B cell (primary cell): ENCODE results near the gene VARS1. TPM values are rescaled to one million over a fixed set of nuclear protein-coding genes. Genes with fewer than 3 reads are reported as not detected.
"Not testable (repeated sequence)": the region's sequence is repeated elsewhere in the genome, so short reads cannot be mapped to it uniquely, and the experiment has no call there.

Experiments used
- ATAC-seq: fragments of 200-7000 bp; cut with Tn5 transposase; one replicate; pipeline ENCODE4 v1.10.0; 2021; ENCODE audit warnings: low read depth, mild to moderate bottlenecking, moderate number of reproducible peaks, moderate library complexity
- CTCF ChIA-PET: fragments of 350-600 bp; sonication (Branson Sonifier 250); formaldehyde crosslinking; loops from one replicate; lab custom pipeline; 2021; ENCODE audit warnings: antibody characterized with exemption, inconsistent platforms; lab: Charles Lee
- POLR2A ChIA-PET: fragments of 350-600 bp; sonication (Branson Sonifier 250); formaldehyde crosslinking; loops from one replicate; lab custom pipeline; 2021; ENCODE audit warnings: antibody characterized with exemption; lab: Charles Lee
- DNase-seq: peaks from one replicate; pipeline ENCODE4 v3.0.0; 2013
- H2AFZ ChIP-seq: 2 replicates; pipeline ENCODE4 v1.6.1; 2012; ENCODE audit warnings: mild to moderate bottlenecking, low read depth, low read length; ENCODE audit not compliant: insufficient read depth, poor library complexity, severe bottlenecking
- H3K27ac ChIP-seq, 2 donors: 1 replicate in 1 of 2; 2 replicates in 1 of 2; pipeline ENCODE4 v1.5.1; 2012 to 2013; ENCODE audit warnings: low read length in 2 of 2, mild to moderate bottlenecking in 2 of 2, moderate library complexity in 1 of 2
- H3K27me3 ChIP-seq, 4 experiments: fragments of 200-600 bp in 1 of 4; sonication (generic) in 1 of 4; replicated peaks in 1 of 4; 1 replicate in 2 of 4; 2 replicates in 2 of 4; pipeline versions ENCODE4 v1.6.1 to v1.7.0; 2013 to 2016; ENCODE audit warnings: low read length in 3 of 4, mild to moderate bottlenecking in 2 of 4, mixed read lengths in 1 of 4, moderate library complexity in 1 of 4; ENCODE audit not compliant: insufficient read depth in 4 of 4, control insufficient read depth in 3 of 4; ENCODE audit errors: control extremely low read depth in 1 of 4
- H3K36me3 ChIP-seq, 2 experiments: replicated peaks in 1 of 2; 1 replicate in 1 of 2; 2 replicates in 1 of 2; pipeline versions ENCODE4 v1.6.1 to v1.7.1; 2013; ENCODE audit warnings: low read length in 1 of 2; ENCODE audit not compliant: insufficient read depth in 2 of 2, control insufficient read depth in 1 of 2; ENCODE audit errors: control extremely low read depth in 1 of 2, extremely low read depth in 1 of 2
- H3K4me1 ChIP-seq, 2 donors: fragments of 200-600 bp in 1 of 2; sonication (generic) in 1 of 2; 1 replicate in 1 of 2; 2 replicates in 1 of 2; pipeline versions ENCODE4 v1.5.1 to v1.6.1; 2013 to 2017; ENCODE audit warnings: low read length in 2 of 2; ENCODE audit not compliant: control insufficient read depth in 2 of 2, insufficient read depth in 2 of 2
- H3K4me2 ChIP-seq: replicated peaks from 2 replicates; pipeline ENCODE3; 2012; ENCODE audit warnings: mild to moderate bottlenecking, low read depth, low read length; ENCODE audit not compliant: poor library complexity, severe bottlenecking
- H3K4me3 ChIP-seq, 5 experiments: fragments of 200-600 bp in 1 of 5; sonication (generic) in 1 of 5; 1 replicate in 3 of 5; 2 replicates in 2 of 5; pipeline versions ENCODE4 v1.5.1 to v1.7.0; 2011 to 2016; ENCODE audit warnings: low read length in 4 of 5, mild to moderate bottlenecking in 4 of 5, low read depth in 2 of 5, control low read depth in 1 of 5, moderate library complexity in 1 of 5; ENCODE audit not compliant: insufficient read depth in 1 of 5; ENCODE audit errors: control extremely low read depth in 1 of 5, extremely low read depth in 1 of 5
- H3K79me2 ChIP-seq: fragments of 200-600 bp; sonication (generic); one replicate; pipeline ENCODE4 v1.6.0; 2016; ENCODE audit warnings: low read length; ENCODE audit not compliant: control insufficient read depth, insufficient read depth
- H3K9ac ChIP-seq: fragments of 200-600 bp; sonication (generic); 2 replicates; pipeline ENCODE4 v1.6.1; 2017; ENCODE audit warnings: mild to moderate bottlenecking, low read length, moderate library complexity
- H3K9me3 ChIP-seq, 3 donors: one replicate each; pipeline versions ENCODE4 v1.6.1 to v1.7.1; 2013; ENCODE audit warnings: low read length in 2 of 3; ENCODE audit not compliant: control insufficient read depth in 2 of 3, insufficient read depth in 1 of 3; ENCODE audit errors: control extremely low read depth in 1 of 3
- H4K20me1 ChIP-seq: 2 replicates; pipeline ENCODE4 v1.6.0; 2012; ENCODE audit warnings: mild to moderate bottlenecking, low read length; ENCODE audit not compliant: insufficient read depth, control insufficient read depth, poor library complexity, severe bottlenecking
- H3K27ac Mint-ChIP-seq: one replicate; pipeline ENCODE4 v1.8.0; 2021; ENCODE audit warnings: mixed read lengths
- H3K27me3 Mint-ChIP-seq: one replicate; pipeline ENCODE4 v1.8.0; 2021; ENCODE audit warnings: mixed read lengths
- H3K4me1 Mint-ChIP-seq: one replicate; pipeline ENCODE4 v1.8.0; 2021; ENCODE audit warnings: mixed read lengths
- H3K4me3 Mint-ChIP-seq: one replicate; pipeline ENCODE4 v1.8.0; 2021; ENCODE audit warnings: mixed read lengths
- H3K9me3 Mint-ChIP-seq: one replicate; pipeline ENCODE4 v1.8.0; 2022; ENCODE audit warnings: mixed read lengths; ENCODE audit not compliant: insufficient read depth
- CTCF ChIP-seq: fragments of 200-600 bp; IDR thresholded peaks from one replicate; pipeline ENCODE4 v1.8.0; 2022; ENCODE audit warnings: antibody characterized with exemption, mild to moderate bottlenecking
- EZH2 ChIP-seq: IDR thresholded peaks from 2 replicates; pipeline ENCODE4 v1.6.1; 2012; ENCODE audit warnings: borderline replicate concordance, low read depth, mild to moderate bottlenecking, moderate library complexity, low read length; ENCODE audit not compliant: insufficient read depth, poor library complexity, severe bottlenecking
- WGBS: methylation state at CpG from one replicate; pipeline ENCODE4 v1.1.5; 2013; ENCODE audit warnings: missing lambda C conversion rate; ENCODE audit not compliant: insufficient coverage; 5-methylcytosine and 5-hydroxymethylcytosine counted together
- intact Hi-C: fragments of 100-400 bp; cut with micrococcal nuclease; formaldehyde crosslinking; loops from one replicate; pipeline ENCODE4 v1.10.0; 2022
- polyA plus RNA-seq: library from polyadenylated mRNA; depleted of rRNA; stranded (reverse); fragments of >200 nt; gene quantifications from 2 replicates; pipeline ENCODE4 v1.2.3, GENCODE V29; 2012
- total RNA-seq, 2 donors: library from RNA; stranded (reverse); fragments of 120-200 nt in 1 of 2; gene quantifications; 1 replicate in 1 of 2; 2 replicates in 1 of 2; pipeline versions ENCODE4 v1.2.3 to v1.2.4, GENCODE V29; 2013 to 2022

The VARS1 gene
- total and polyA plus RNA-seq, 2 donors (not counting 1 experiment from before 2014, with no cell fraction given): 52.3 to 66.8 TPM

GRCh38 chr6:31805939-31806469 lies 10.5 kb upstream of the VARS1 start:
- Histone ChIP-seq H3K4me2 (peak overlapping the region; percentile 86), H3K79me2 (peaks cover 25% of the 10 kb centered on the region), H3K4me1 (peaks cover 8 to 11% of the 10 kb centered on the region in 2 donors), H3K4me3 (peak overlapping the region; percentile 68 to 84 (median 84)), H4K20me1 (no peaks in the 10 kb centered on the region), H3K36me3 (peaks cover 0 to 4% of the 10 kb centered on the region in 2 experiments), H3K27me3 (no peaks in the 10 kb centered on the region), H3K9ac (peak overlapping the region; percentile 94), H3K9me3 (no peaks in the 10 kb centered on the region), H3K27ac (peak overlapping the region; percentile 77 to 93), H2AFZ (peak overlapping the region; percentile 99)
- intact Hi-C loops: loop anchor here (1.0 to 5.0 kb wide), 4 partner anchors 10 to 184 kb away; partner anchors contain the start of gene PRRC2A
- POLR2A ChIA-PET: interaction anchor here (0.7 to 2.8 kb wide), 9 partner anchors 9 to 103 kb away, joined by 3 to 38 read pairs (median 4); partner anchors contain the start of genes DDAH2, HSPA1A, HSPA1L and VARS1
- Mint-ChIP-seq H3K9me3 (no peaks in the 10 kb centered on the region), H3K4me3 (peak overlapping the region; percentile 87), H3K4me1 (peaks cover 16% of the 10 kb centered on the region), H3K27me3 (no peaks in the 10 kb centered on the region), H3K27ac (peak overlapping the region; percentile 88)
- no peak for DNase-seq
- CTCF ChIA-PET: interaction anchor here (0.6 to 3.3 kb wide), 14 partner anchors 9 to 289 kb away, joined by 3 to 20 read pairs (median 8); partner anchors contain the start of genes ABHD16A, HSPA1A, HSPA1L and MSH5
- ATAC-seq: peak; percentile 9
- TF ChIP-seq CTCF (no peak), EZH2 (no peak)
- 15% methylated on average over 6 of the region's 7 CpGs for WGBS

GRCh38 chr6:31801031-31801927 lies 5.7 kb upstream of the VARS1 start:
- H3K9me3 ChIP-seq, H3K9ac ChIP-seq, H3K4me3 Mint-ChIP-seq, ATAC-seq, H2AFZ ChIP-seq, H3K27ac Mint-ChIP-seq, H3K4me3 ChIP-seq, intact Hi-C loops, H3K27ac ChIP-seq, H3K27me3 Mint-ChIP-seq, H4K20me1 ChIP-seq, H3K9me3 Mint-ChIP-seq, DNase-seq, H3K27me3 ChIP-seq, H3K4me2 ChIP-seq: not testable (repeated sequence)
- peaks cover 0 to 16% of the 10 kb centered on the region in 2 experiments for H3K36me3 ChIP-seq
- CTCF ChIA-PET: interaction anchor here (0.7 kb wide), 1 partner anchor 10 kb away, joined by 4 read pairs; no protein-coding TSS in a partner anchor
- peaks cover 15% of the 10 kb centered on the region for H3K79me2 ChIP-seq
- peaks cover 28% of the 10 kb centered on the region for H3K4me1 Mint-ChIP-seq
- no CpG with 5 or more reads among the region's 8 CpGs for WGBS
- POLR2A ChIA-PET: interaction anchor here (0.6 kb wide), 1 partner anchor 122 kb away, joined by 4 read pairs; no protein-coding TSS in a partner anchor
- H3K4me1 ChIP-seq: peaks cover 27 to 30% of the 10 kb centered on the region in 2 donors
